Activated naive CD4-positive, alpha-beta T cell treated with anti-CD3 and anti-CD28 coated beads, Interleukin-2, amount 10 ng/mL, durations not matched to agents 7 days and 5 days (primary cell): ENCODE results near the gene NDFIP1.

Source experiments
- CTCF ChIA-PET: fragments of 350-600 bp; sonication (Branson Sonifier 250); formaldehyde crosslinking; loops from one replicate; lab custom pipeline; 2021; ENCODE audit warnings: antibody characterized with exemption; lab: Charles Lee
- DNase-seq: peaks from one replicate; pipeline ENCODE4 v3.0.0-alpha.2; 2020
- H3K27ac Mint-ChIP-seq: one replicate; pipeline ENCODE4 v1.8.0; 2021; ENCODE audit warnings: mild to moderate bottlenecking, moderate library complexity, mixed read lengths
- H3K27me3 Mint-ChIP-seq: one replicate; pipeline ENCODE4 v1.8.0; 2021; ENCODE audit warnings: mild to moderate bottlenecking, mixed read lengths
- H3K36me3 Mint-ChIP-seq: one replicate; pipeline ENCODE4 v1.8.0; 2021; ENCODE audit warnings: mixed read lengths
- H3K4me1 Mint-ChIP-seq: one replicate; pipeline ENCODE4 v1.8.0; 2021; ENCODE audit warnings: mixed read lengths
- H3K4me3 Mint-ChIP-seq: one replicate; pipeline ENCODE4 v1.8.0; 2021; ENCODE audit warnings: mild to moderate bottlenecking, moderate library complexity, mixed read lengths
- H3K9me3 Mint-ChIP-seq: one replicate; pipeline ENCODE4 v1.8.0; 2021; ENCODE audit warnings: mixed read lengths

NDFIP1 gene

GRCh38 chr5:142100307-142100706, 8.3 kb upstream of the NDFIP1 start:
- Mint-ChIP-seq H3K4me3 (no peak overlapping the region), H3K4me1 (peaks cover 64% of the 10 kb centered on the region), H3K27ac (no peak overlapping the region), H3K36me3 (peaks cover 9% of the 10 kb centered on the region), H3K9me3 (peaks cover 9% of the 10 kb centered on the region), H3K27me3 (no peaks in the 10 kb centered on the region)
- DNase-seq = no peak
- CTCF ChIA-PET = no interaction called here

DNA sequence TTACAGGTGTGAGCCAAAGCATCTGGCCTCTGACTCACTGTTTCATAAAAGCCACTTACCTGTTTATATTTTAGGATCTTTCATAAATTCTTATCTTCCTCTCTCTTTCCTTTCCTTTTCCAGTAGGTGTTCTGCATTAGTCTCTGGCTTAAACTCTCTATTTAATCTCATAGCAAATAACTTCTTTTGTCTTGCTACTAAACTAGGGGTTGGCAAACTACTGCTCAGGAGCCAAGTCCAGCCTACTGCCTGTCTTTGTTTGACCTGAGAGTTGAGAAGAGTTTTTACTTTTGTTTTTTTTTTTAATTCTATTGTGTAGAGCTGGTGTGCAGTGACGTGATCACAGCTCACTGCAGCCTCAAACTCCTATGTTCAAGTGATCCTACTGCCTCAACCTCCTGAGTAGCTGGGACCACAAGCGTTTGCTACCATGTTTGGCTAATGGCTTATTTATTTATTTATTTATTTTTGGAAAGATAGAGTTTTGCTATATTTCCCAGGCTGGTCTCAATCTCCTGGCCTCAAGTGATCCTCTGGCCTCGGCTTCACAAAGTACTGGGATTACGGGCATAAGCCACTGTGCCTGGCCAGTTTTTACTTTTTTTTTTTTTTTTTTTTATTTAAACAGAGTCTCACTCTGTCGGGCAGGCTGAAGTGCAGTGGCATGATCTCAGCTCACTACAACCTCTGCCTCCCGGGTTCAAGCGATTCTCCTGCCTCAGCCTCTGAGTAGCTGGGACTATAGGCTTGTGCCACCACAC, 5.4 kb upstream of the NDFIP1 start:
- Mint-ChIP-seq H3K27ac (no peak overlapping the region), H3K4me1 (peaks cover 70% of the 10 kb centered on the region), H3K36me3 (peaks cover 9% of the 10 kb centered on the region), H3K4me3 (no peak overlapping the region), H3K27me3 (no peaks in the 10 kb centered on the region), H3K9me3 (peaks cover 9% of the 10 kb centered on the region)
- DNase-seq = no peak
- CTCF ChIA-PET = interaction anchor here (1.8 kb wide), 1 partner anchor 91 kb away, joined by 6 read pairs; the partner anchor contains the start of gene GNPDA1

GRCh38 chr5:142104491-142104890, 4.1 kb upstream of the NDFIP1 start:
- Mint-ChIP-seq H3K27ac (peak overlapping the region; percentile 96), H3K27me3 (no peaks in the 10 kb centered on the region), H3K36me3 (peaks cover 14% of the 10 kb centered on the region), H3K9me3 (peaks cover 9% of the 10 kb centered on the region), H3K4me1 (peaks cover 62% of the 10 kb centered on the region), H3K4me3 (no peak overlapping the region)
- DNase-seq = peak; percentile 67
- CTCF ChIA-PET = interaction anchor here (1.1 to 1.8 kb wide), 2 partner anchors 90 to 92 kb away, joined by 4 to 6 read pairs; partner anchors contain the start of gene GNPDA1

DNA sequence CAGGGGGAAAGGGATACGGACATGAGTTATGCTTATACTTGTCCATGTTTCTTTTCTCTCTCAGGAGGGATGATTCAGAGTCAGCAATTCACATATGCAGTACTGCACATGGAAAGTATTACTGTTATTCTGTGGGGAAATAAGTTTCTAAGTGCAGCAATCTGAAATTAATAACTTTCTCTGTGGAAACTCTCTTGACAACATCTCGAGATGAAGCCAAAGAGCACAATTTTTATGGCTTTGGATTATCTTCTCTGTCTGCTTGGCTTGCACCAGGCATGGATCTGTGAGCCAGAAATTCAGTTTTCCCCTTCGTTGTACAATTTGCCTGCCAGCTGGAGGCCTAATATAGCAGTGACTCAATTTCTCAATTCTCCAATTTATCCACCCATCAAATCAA, 2.5 kb upstream of the NDFIP1 start:
- CTCF ChIA-PET = interaction anchor here (0.8 to 5.0 kb wide), 4 partner anchors 37 to 145 kb away, joined by 3 to 29 read pairs (median 4); partner anchors contain the start of gene GNPDA1
- peak overlapping the region; percentile 96 for H3K27ac Mint-ChIP-seq

GRCh38 chr5:142107036-142107735, 1.4 kb upstream of the NDFIP1 start:
- DNase-seq = no peak
- Mint-ChIP-seq H3K4me3 (peak overlapping the region; percentile 5), H3K4me1 (peaks cover 69% of the 10 kb centered on the region), H3K27ac (peak overlapping the region; percentile 97), H3K36me3 (peaks cover 17% of the 10 kb centered on the region), H3K9me3 (no peaks in the 10 kb centered on the region), H3K27me3 (no peaks in the 10 kb centered on the region)
- CTCF ChIA-PET = interaction anchor here (0.6 to 5.0 kb wide), 8 partner anchors 11 to 116 kb away, joined by 3 to 45 read pairs (median 6); partner anchors contain the start of gene GNPDA1

More for the DNA sequence above, 2.5 kb upstream of the NDFIP1 start:
- peaks cover 65% of the 10 kb centered on the region for H3K4me1 Mint-ChIP-seq
- DNase-seq = no peak
- H3K36me3 Mint-ChIP-seq = peaks cover 15% of the 10 kb centered on the region
- H3K9me3 Mint-ChIP-seq = peaks cover 4% of the 10 kb centered on the region
- no peak overlapping the region for H3K4me3 Mint-ChIP-seq
- no peaks in the 10 kb centered on the region for H3K27me3 Mint-ChIP-seq

- Mint-ChIP-seq H3K4me1 (peaks cover 73% of the 10 kb centered on the region), H3K9me3 (no peaks in the 10 kb centered on the region), H3K27me3 (no peaks in the 10 kb centered on the region), H3K36me3 (peaks cover 20% of the 10 kb centered on the region), H3K27ac (peak overlapping the region; percentile 97), H3K4me3 (peak overlapping the region; percentile 74)
- CTCF ChIA-PET = interaction anchor here (0.6 to 5.0 kb wide), 10 partner anchors 12 to 117 kb away, joined by 3 to 45 read pairs (median 4); partner anchors contain the start of gene GNPDA1
- no peak for DNase-seq
Observed at GRCh38 chr5:142107736-142108431, 695 bp upstream of the NDFIP1 start.

DNA sequence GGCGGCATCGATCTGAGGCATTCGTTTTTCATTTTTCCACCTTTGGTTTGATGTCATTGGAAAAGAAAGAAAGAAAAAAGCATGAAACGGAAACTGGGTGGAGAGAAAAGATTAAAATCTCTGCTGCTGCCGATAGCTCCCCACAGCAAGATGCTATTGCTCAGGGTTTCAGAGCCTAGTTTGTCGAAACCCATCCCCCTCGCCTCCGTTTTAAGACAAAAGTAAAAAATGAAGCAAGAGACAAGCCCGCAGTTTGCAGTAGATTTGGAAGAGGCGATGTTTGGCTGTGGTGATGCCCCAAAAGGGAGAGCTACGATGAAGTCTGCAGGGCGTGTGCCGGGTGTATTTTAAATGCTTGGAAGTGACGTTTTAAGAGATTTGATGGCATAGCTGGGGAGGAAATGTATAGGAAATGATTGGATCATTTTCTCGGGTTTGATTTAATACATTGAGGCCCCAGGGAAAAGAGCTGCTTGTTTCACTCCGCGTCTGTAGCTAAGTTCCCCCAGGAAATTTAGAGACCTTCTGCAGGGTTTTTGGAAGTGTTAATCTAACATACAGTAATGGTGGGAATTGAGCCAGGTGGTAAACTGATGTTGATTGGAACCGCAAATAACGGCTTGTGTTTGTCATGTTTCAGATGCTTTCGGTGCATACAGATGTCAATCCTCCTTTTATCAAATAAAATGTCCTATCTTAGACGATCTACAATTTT, 909 bp downstream of the NDFIP1 start:
- Mint-ChIP-seq H3K27me3 (no peaks in the 10 kb centered on the region), H3K36me3 (peaks cover 29% of the 10 kb centered on the region), H3K27ac (peak overlapping the region; percentile 98), H3K4me1 (peaks cover 81% of the 10 kb centered on the region), H3K9me3 (no peaks in the 10 kb centered on the region), H3K4me3 (peak overlapping the region; percentile 97)
- peak; percentile 77 for DNase-seq
- CTCF ChIA-PET = interaction anchor here (0.8 to 5.0 kb wide), 16 partner anchors 14 to 418 kb away, joined by 3 to 45 read pairs (median 4); partner anchors contain the start of gene GNPDA1

GRCh38 chr5:142110046-142110531, 1.5 kb downstream of the NDFIP1 start:
- H3K9me3 Mint-ChIP-seq = no peaks in the 10 kb centered on the region
- CTCF ChIA-PET = interaction anchor here (0.6 to 5.0 kb wide), 15 partner anchors 9 to 582 kb away, joined by 3 to 45 read pairs (median 5); partner anchors contain the start of gene GNPDA1
- peaks cover 29% of the 10 kb centered on the region for H3K36me3 Mint-ChIP-seq
- H3K27me3 Mint-ChIP-seq = no peaks in the 10 kb centered on the region
- no peak for DNase-seq
- peak overlapping the region; percentile 98 for H3K27ac Mint-ChIP-seq
- H3K4me3 Mint-ChIP-seq = peak overlapping the region; percentile 97
- H3K4me1 Mint-ChIP-seq = peaks cover 78% of the 10 kb centered on the region

DNA sequence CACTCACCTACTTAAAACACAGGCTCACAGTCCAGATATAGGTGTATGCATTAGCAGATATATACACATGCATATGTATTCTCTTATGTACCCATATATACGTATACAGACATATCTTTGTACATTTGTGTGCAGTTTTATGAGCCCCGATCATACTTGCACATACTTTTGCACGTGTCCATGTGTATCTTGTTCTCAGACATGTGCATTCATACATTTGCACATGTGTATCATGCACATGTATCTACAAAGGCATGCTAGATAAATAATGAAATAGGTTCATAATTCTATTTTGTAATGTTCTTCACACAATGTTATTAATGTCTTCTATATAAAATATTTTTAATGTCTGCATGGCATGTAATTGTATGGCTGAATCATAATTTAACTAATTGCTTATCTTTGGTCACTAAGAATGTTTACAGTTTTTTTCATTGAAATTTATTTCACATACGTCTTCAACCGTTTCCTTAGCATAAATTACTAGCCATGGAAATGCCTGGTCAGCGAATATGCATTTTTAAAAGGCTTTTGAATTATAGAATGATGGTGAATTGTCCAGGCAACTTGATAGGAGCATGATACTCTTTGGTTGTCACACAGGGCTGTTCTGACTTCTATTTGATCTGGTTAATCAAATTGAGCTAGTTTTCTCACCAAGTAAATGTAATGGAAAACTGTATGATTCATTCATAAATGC, 2.6 kb downstream of the NDFIP1 start:
- Mint-ChIP-seq H3K27ac (peak overlapping the region; percentile 98), H3K4me3 (peak overlapping the region; percentile 97), H3K9me3 (no peaks in the 10 kb centered on the region), H3K4me1 (peaks cover 72% of the 10 kb centered on the region), H3K36me3 (peaks cover 32% of the 10 kb centered on the region), H3K27me3 (no peaks in the 10 kb centered on the region)
- CTCF ChIA-PET = interaction anchor here (0.6 to 5.0 kb wide), 9 partner anchors 8 to 157 kb away, joined by 3 to 45 read pairs (median 7); partner anchors contain the start of gene GNPDA1
- no peak for DNase-seq

GRCh38 chr5:142114687-142115086, 6.1 kb downstream of the NDFIP1 start:
- Mint-ChIP-seq H3K4me3 (no peak overlapping the region), H3K9me3 (no peaks in the 10 kb centered on the region), H3K36me3 (peaks cover 42% of the 10 kb centered on the region), H3K27ac (no peak overlapping the region), H3K4me1 (peaks cover 75% of the 10 kb centered on the region), H3K27me3 (no peaks in the 10 kb centered on the region)
- no peak for DNase-seq
- CTCF ChIA-PET = no interaction called here

GRCh38 chr5:142115937-142116614, 7.5 kb downstream of the NDFIP1 start:
- CTCF ChIA-PET = interaction anchor here (0.9 to 1.6 kb wide), 3 partner anchors 12 to 100 kb away, joined by 3 to 4 read pairs (median 3); no protein-coding TSS in a partner anchor
- Mint-ChIP-seq H3K27ac (no peak overlapping the region), H3K27me3 (no peaks in the 10 kb centered on the region), H3K4me1 (peaks cover 77% of the 10 kb centered on the region), H3K4me3 (no peak overlapping the region), H3K9me3 (no peaks in the 10 kb centered on the region), H3K36me3 (peaks cover 44% of the 10 kb centered on the region)
- DNase-seq = no peak

- H3K36me3 Mint-ChIP-seq = peaks cover 48% of the 10 kb centered on the region
- peaks cover 78% of the 10 kb centered on the region for H3K4me1 Mint-ChIP-seq
- no peaks in the 10 kb centered on the region for H3K27me3 Mint-ChIP-seq
- H3K27ac Mint-ChIP-seq = peak overlapping the region; percentile 47
- CTCF ChIA-PET = no interaction called here
- H3K9me3 Mint-ChIP-seq = no peaks in the 10 kb centered on the region
- no peak for DNase-seq
- H3K4me3 Mint-ChIP-seq = no peak overlapping the region
Observed at GRCh38 chr5:142117579-142118151, 9.1 kb downstream of the NDFIP1 start.
